ENCODE results near the gene UIMC1. TPM values are rescaled to one million over a fixed set of nuclear protein-coding genes. Genes with fewer than 3 reads are reported as not detected.

The UIMC1 gene
- total RNA-seq, 1 donor from 2014 or later = 67.7 TPM

- TF ChIP-seq EZH2phosphoT487 (IDR thresholded peaks at IDR 0.05) (no peak), CTCF (IDR thresholded peaks at IDR 0.05) (no peak), EZH2 (IDR thresholded peaks at IDR 0.05) (no peak)
- H3K4me3 Mint-ChIP-seq = no peak overlapping the region
- Histone ChIP-seq H3K9ac (no peak overlapping the region), H3K4me3 (no peak overlapping the region), H3K4me1 (peaks cover 16% of the 10 kb centered on the region), H4K20me1 (ENCODE audit: low read depth) (no peaks in the 10 kb centered on the region), H3K79me2 (ENCODE audit: low read depth) (no peaks in the 10 kb centered on the region), H3K27me3 (no peaks in the 10 kb centered on the region), H2AFZ (replicated peaks) (no peak overlapping the region), H3K27ac (no peak overlapping the region), H3K36me3 (no peaks in the 10 kb centered on the region), H3K4me2 (no peak overlapping the region), H3K9me3 (ENCODE audit: low read depth) (no peaks in the 10 kb centered on the region), H3F3A (ENCODE audit: low read depth) (no peaks in the 10 kb centered on the region)
- no peak overlapping the region for H3K27ac Mint-ChIP-seq
- H3K27me3 Mint-ChIP-seq (ENCODE audit: insufficient read depth, low read depth) = peaks cover 2% of the 10 kb centered on the region
- H3K36me3 Mint-ChIP-seq = no peaks in the 10 kb centered on the region
- H3K9me3 Mint-ChIP-seq = no peaks in the 10 kb centered on the region
- no peak for DNase-seq (ENCODE audit: low spot score)
- peaks cover 21% of the 10 kb centered on the region for H3K4me1 Mint-ChIP-seq
These were observed 149.8 kb downstream of the UIMC1 start for GRCh38 chr5:176856746-176857145.

- H3K4me1 ChIP-seq = peaks cover 14% of the 10 kb centered on the region
- H3K27me3 Mint-ChIP-seq (ENCODE audit: insufficient read depth, low read depth) = peaks cover 5% of the 10 kb centered on the region
- H3K4me2 ChIP-seq = no peak overlapping the region
- H3K36me3 Mint-ChIP-seq = no peaks in the 10 kb centered on the region
- no peak overlapping the region for H3K27ac ChIP-seq
- H3K4me3 ChIP-seq = no peak overlapping the region
- H3K79me2 ChIP-seq (ENCODE audit: low read depth) = no peaks in the 10 kb centered on the region
- no peak for TF ChIP-seq EZH2phosphoT487 (IDR thresholded peaks at IDR 0.05)
- TF ChIP-seq EZH2 (IDR thresholded peaks at IDR 0.05) = no peak
- no peak for TF ChIP-seq CTCF (IDR thresholded peaks at IDR 0.05)
- H4K20me1 ChIP-seq (ENCODE audit: low read depth) = no peaks in the 10 kb centered on the region
- peaks cover 21% of the 10 kb centered on the region for H3K4me1 Mint-ChIP-seq
- H3F3A ChIP-seq (ENCODE audit: low read depth) = no peaks in the 10 kb centered on the region
- no peaks in the 10 kb centered on the region for H3K36me3 ChIP-seq
- no peaks in the 10 kb centered on the region for H3K27me3 ChIP-seq
- H3K9me3 ChIP-seq (ENCODE audit: low read depth) = no peaks in the 10 kb centered on the region
- no peak overlapping the region for H3K9ac ChIP-seq
- H2AFZ ChIP-seq (replicated peaks) = no peak overlapping the region
- no peak overlapping the region for H3K4me3 Mint-ChIP-seq
- no peak for DNase-seq (ENCODE audit: low spot score)
- H3K27ac Mint-ChIP-seq = no peak overlapping the region
- no peaks in the 10 kb centered on the region for H3K9me3 Mint-ChIP-seq
These were observed 151.0 kb downstream of the UIMC1 start for GRCh38 chr5:176855598-176855997.

Other genes starting within 250 kb of the UIMC1 start
- 1.2 and 3.6 TPM in 2 replicates for gene UNC5A, start 196.2 kb downstream of the UIMC1 start, total RNA-seq (ENCODE audit: low replicate concordance)
- not detected in 2 replicates for gene HK3, start 107.4 kb downstream of the UIMC1 start, total RNA-seq (ENCODE audit: low replicate concordance)
- gene ZNF346, start 15.9 kb upstream of the UIMC1 start, total RNA-seq (ENCODE audit: low replicate concordance) = 28.2 and 32.2 TPM in 2 replicates
- gene FGFR4, start 80.1 kb upstream of the UIMC1 start, total RNA-seq (ENCODE audit: low replicate concordance) = 8.2 and 41.3 TPM in 2 replicates
- gene NSD1, start 127.0 kb upstream of the UIMC1 start, total RNA-seq (ENCODE audit: low replicate concordance) = 61.3 and 114 TPM in 2 replicates